WTC11 (cell line): ENCODE results near the gene PKP4. TPM values are rescaled to one million over a fixed set of nuclear protein-coding genes. Genes with fewer than 3 reads are reported as not detected.

Experiments
- ATAC-seq: fragments of 200-7000 bp; cut with Tn5 transposase; 2 replicates; pipeline ENCODE4 v1.10.0; 2021; ENCODE audit warnings: mild to moderate bottlenecking, moderate library complexity
- CTCF ChIA-PET: fragments of 300-600 bp; sonication (Branson Sonifier 250); formaldehyde crosslinking; loops from one replicate; lab custom pipeline; 2021; ENCODE audit warnings: antibody characterized with exemption; lab: Charles Lee
- POLR2A ChIA-PET: fragments of 350-600 bp; sonication (Branson Sonifier 250); formaldehyde crosslinking; loops from one replicate; lab custom pipeline; 2021; ENCODE audit warnings: antibody characterized with exemption; lab: Charles Lee
- DNase-seq: peaks from one replicate; pipeline ENCODE4 v3.0.0; 2021; ENCODE audit warnings: low spot score
- H3K27ac Mint-ChIP-seq: 2 replicates; pipeline ENCODE4 v1.8.0; 2021; ENCODE audit warnings: mixed read lengths
- H3K27me3 Mint-ChIP-seq: 2 replicates; pipeline ENCODE4 v1.8.0; 2021; ENCODE audit warnings: low read depth, mild to moderate bottlenecking, moderate library complexity, mixed read lengths
- H3K36me3 Mint-ChIP-seq: 2 replicates; pipeline ENCODE4 v1.8.0; 2021; ENCODE audit warnings: mixed read lengths
- H3K4me1 Mint-ChIP-seq: 2 replicates; pipeline ENCODE4 v1.8.0; 2022; ENCODE audit warnings: mixed read lengths
- H3K4me3 Mint-ChIP-seq: 2 replicates; pipeline ENCODE4 v1.8.0; 2021; ENCODE audit warnings: mild to moderate bottlenecking, moderate library complexity, mixed read lengths
- H3K9me3 Mint-ChIP-seq: 2 replicates; pipeline ENCODE4 v1.8.0; 2021; ENCODE audit warnings: mixed read lengths
- ATF1 ChIP-seq: sonication (generic); formaldehyde crosslinking; IDR thresholded peaks from 2 replicates; pipeline ENCODE4 v1.8.1; 2023; ENCODE audit warnings: mild to moderate bottlenecking, moderate library complexity, missing genetic modification reagents
- CREM ChIP-seq: sonication (generic); formaldehyde crosslinking; IDR thresholded peaks from 2 replicates; pipeline ENCODE4 v1.8.1; 2022; ENCODE audit warnings: mild to moderate bottlenecking, missing genetic modification reagents, moderate library complexity
- ETV6 ChIP-seq: sonication (generic); formaldehyde crosslinking; IDR thresholded peaks from 2 replicates; pipeline ENCODE4 v1.8.1; 2022; ENCODE audit warnings: mild to moderate bottlenecking, missing genetic modification reagents
- GABPB1 ChIP-seq: sonication (generic); formaldehyde crosslinking; IDR thresholded peaks from 2 replicates; pipeline ENCODE4 v1.8.1; 2023; ENCODE audit warnings: mild to moderate bottlenecking, missing genetic modification reagents
- HMGA2 ChIP-seq: fragments of 250-450 bp; sonication (Bioruptor Pico); IDR thresholded peaks from 2 replicates; pipeline ENCODE4 v1.4.0; 2021; ENCODE audit warnings: mild to moderate bottlenecking, moderate library complexity
- IRF2 ChIP-seq: sonication (generic); formaldehyde crosslinking; IDR thresholded peaks from 2 replicates; pipeline ENCODE4 v1.8.0; 2022; ENCODE audit warnings: low read depth, missing genetic modification reagents, borderline replicate concordance
- JUN ChIP-seq: sonication (generic); formaldehyde crosslinking; IDR thresholded peaks from 2 replicates; pipeline ENCODE4 v1.8.0; 2023; ENCODE audit warnings: mild to moderate bottlenecking, missing genetic modification reagents
- NFYB ChIP-seq: sonication (generic); formaldehyde crosslinking; conservative IDR thresholded peaks from 2 replicates; pipeline ENCODE4 v1.8.0; 2022; ENCODE audit warnings: low read depth, missing genetic modification reagents
- NR2C2 ChIP-seq: sonication (generic); formaldehyde crosslinking; IDR thresholded peaks from 2 replicates; pipeline ENCODE4 v1.8.0; 2022; ENCODE audit warnings: mild to moderate bottlenecking, missing genetic modification reagents
- NR3C1 ChIP-seq: sonication (generic); formaldehyde crosslinking; conservative IDR thresholded peaks from 2 replicates; pipeline ENCODE4 v1.8.1; 2023; ENCODE audit warnings: low read depth, mild to moderate bottlenecking, missing genetic modification reagents
- OVOL2 ChIP-seq: fragments of 250-450 bp; sonication (Bioruptor Pico); IDR thresholded peaks from 2 replicates; pipeline ENCODE4 v1.9.0; 2021; ENCODE audit warnings: mild to moderate bottlenecking, borderline replicate concordance
- RELA ChIP-seq: sonication (generic); formaldehyde crosslinking; IDR thresholded peaks from 2 replicates; pipeline ENCODE4 v1.8.1; 2022; ENCODE audit warnings: missing genetic modification reagents, mild to moderate bottlenecking, borderline replicate concordance
- SMAD3 ChIP-seq: sonication (generic); formaldehyde crosslinking; IDR thresholded peaks from 2 replicates; pipeline ENCODE4 v1.8.0; 2022; ENCODE audit warnings: missing genetic modification reagents, mild to moderate bottlenecking, borderline replicate concordance
- SMAD4 ChIP-seq: sonication (generic); formaldehyde crosslinking; IDR thresholded peaks from 2 replicates; pipeline ENCODE4 v1.8.0; 2022; ENCODE audit warnings: mild to moderate bottlenecking, missing genetic modification reagents
- TCF7 ChIP-seq: sonication (generic); formaldehyde crosslinking; IDR thresholded peaks from 2 replicates; pipeline ENCODE4 v1.8.0; 2022; ENCODE audit warnings: mild to moderate bottlenecking, low read depth, missing genetic modification reagents, moderate library complexity
- TP53 ChIP-seq: sonication (generic); formaldehyde crosslinking; IDR thresholded peaks from 2 replicates; pipeline ENCODE4 v1.8.1; 2023; ENCODE audit warnings: mild to moderate bottlenecking, missing genetic modification reagents
- ZNF121 ChIP-seq: sonication (generic); formaldehyde crosslinking; IDR thresholded peaks from 2 replicates; pipeline ENCODE4 v1.8.0; 2023; ENCODE audit warnings: missing genetic modification reagents
- ZNF263 ChIP-seq: sonication (generic); formaldehyde crosslinking; IDR thresholded peaks from 2 replicates; pipeline ENCODE4 v1.8.1; 2022; ENCODE audit warnings: low read depth, mild to moderate bottlenecking, moderate library complexity, missing genetic modification reagents
- ZNF317 ChIP-seq: sonication (generic); formaldehyde crosslinking; IDR thresholded peaks from 2 replicates; pipeline ENCODE4 v1.8.1; 2023; ENCODE audit warnings: low read depth, mild to moderate bottlenecking, moderate library complexity, missing genetic modification reagents, borderline replicate concordance
- ZNF423 ChIP-seq: fragments of 250-450 bp; sonication (Bioruptor Pico); IDR thresholded peaks from 2 replicates; pipeline ENCODE4 v2.1.2; 2022; ENCODE audit warnings: mild to moderate bottlenecking, moderate library complexity
- total RNA-seq: library from RNA; stranded (reverse); gene quantifications from 3 replicates; pipeline ENCODE4 v1.2.3, GENCODE V29; 2021
- TF ChIP-seq, protein P1 (sequence below): sonication (generic); formaldehyde crosslinking; conservative IDR thresholded peaks from 2 replicates; pipeline ENCODE4 v1.8.1; 2022; ENCODE audit warnings: mild to moderate bottlenecking, missing genetic modification reagents
- TF ChIP-seq, protein P2 (sequence below): fragments of 250-450 bp; sonication (Bioruptor Pico); IDR thresholded peaks from 2 replicates; pipeline ENCODE4 v1.9.0; 2021; ENCODE audit warnings: mild to moderate bottlenecking
- TF ChIP-seq, protein P3 (sequence below): sonication (generic); formaldehyde crosslinking; IDR thresholded peaks from 2 replicates; pipeline ENCODE4 v1.8.1; 2023; ENCODE audit warnings: mild to moderate bottlenecking, missing genetic modification reagents
- TF ChIP-seq, protein P4 (sequence below): fragments of 250-450 bp; sonication (Bioruptor Pico); IDR thresholded peaks from 2 replicates; pipeline ENCODE4 v1.9.0; 2021; ENCODE audit warnings: mild to moderate bottlenecking
- TF ChIP-seq, protein P5 (sequence below): sonication (generic); formaldehyde crosslinking; IDR thresholded peaks from 2 replicates; pipeline ENCODE4 v1.8.1; 2022; ENCODE audit warnings: missing genetic modification reagents, borderline replicate concordance
- TF ChIP-seq, protein P6 (sequence below): fragments of 250-450 bp; sonication (Bioruptor Pico); IDR thresholded peaks from 2 replicates; pipeline ENCODE4 v1.9.0; 2021; ENCODE audit warnings: mild to moderate bottlenecking, borderline replicate concordance

PKP4 gene
- total RNA-seq, 1 experiment from 2014 or later = 78.9 TPM

DNA sequence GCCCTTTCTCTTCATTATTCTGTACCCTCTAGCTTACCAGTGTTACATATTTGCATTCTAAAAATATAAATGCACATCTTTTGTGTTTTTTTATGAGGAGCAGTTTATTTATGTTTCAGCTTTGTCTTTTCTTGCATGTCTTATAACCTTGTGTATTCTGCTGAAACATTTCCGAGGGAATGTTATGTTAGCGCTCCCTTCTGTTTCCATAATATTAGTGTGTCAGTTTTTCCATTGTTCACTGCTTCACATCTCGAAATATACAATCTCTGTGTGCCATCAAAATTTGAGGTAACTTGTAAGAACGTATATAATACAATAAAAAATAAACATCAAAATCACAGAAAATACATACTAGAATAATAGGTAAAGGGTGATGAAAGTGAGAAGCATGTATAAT is 153.3 kb downstream of the PKP4 start:
- ATAC-seq (no peak), DNase-seq (no peak)
- Mint-ChIP-seq H3K9me3 (no peaks in the 10 kb centered on the region), H3K4me1 (peaks cover 7% of the 10 kb centered on the region), H3K27me3 (no peaks in the 10 kb centered on the region), H3K4me3 (no peak overlapping the region), H3K27ac (no peak overlapping the region), H3K36me3 (no peaks in the 10 kb centered on the region)
- POLR2A ChIA-PET = no interaction called here
- TF ChIP-seq CREM (CRISPR knock-in tag) (no peak), NR3C1 (CRISPR knock-in tag) (no peak), ETV6 (CRISPR knock-in tag) (no peak), TCF7 (CRISPR knock-in tag) (no peak), ZNF121 (no peak), ATF1 (CRISPR knock-in tag) (no peak), JUN (no peak), SMAD4 (no peak), TP53 (no peak), NR2C2 (CRISPR knock-in tag) (no peak)
- TF ChIP-seq, protein P1, sequence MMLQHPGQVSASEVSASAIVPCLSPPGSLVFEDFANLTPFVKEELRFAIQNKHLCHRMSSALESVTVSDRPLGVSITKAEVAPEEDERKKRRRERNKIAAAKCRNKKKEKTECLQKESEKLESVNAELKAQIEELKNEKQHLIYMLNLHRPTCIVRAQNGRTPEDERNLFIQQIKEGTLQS = no peak
- TF ChIP-seq, protein P2, sequence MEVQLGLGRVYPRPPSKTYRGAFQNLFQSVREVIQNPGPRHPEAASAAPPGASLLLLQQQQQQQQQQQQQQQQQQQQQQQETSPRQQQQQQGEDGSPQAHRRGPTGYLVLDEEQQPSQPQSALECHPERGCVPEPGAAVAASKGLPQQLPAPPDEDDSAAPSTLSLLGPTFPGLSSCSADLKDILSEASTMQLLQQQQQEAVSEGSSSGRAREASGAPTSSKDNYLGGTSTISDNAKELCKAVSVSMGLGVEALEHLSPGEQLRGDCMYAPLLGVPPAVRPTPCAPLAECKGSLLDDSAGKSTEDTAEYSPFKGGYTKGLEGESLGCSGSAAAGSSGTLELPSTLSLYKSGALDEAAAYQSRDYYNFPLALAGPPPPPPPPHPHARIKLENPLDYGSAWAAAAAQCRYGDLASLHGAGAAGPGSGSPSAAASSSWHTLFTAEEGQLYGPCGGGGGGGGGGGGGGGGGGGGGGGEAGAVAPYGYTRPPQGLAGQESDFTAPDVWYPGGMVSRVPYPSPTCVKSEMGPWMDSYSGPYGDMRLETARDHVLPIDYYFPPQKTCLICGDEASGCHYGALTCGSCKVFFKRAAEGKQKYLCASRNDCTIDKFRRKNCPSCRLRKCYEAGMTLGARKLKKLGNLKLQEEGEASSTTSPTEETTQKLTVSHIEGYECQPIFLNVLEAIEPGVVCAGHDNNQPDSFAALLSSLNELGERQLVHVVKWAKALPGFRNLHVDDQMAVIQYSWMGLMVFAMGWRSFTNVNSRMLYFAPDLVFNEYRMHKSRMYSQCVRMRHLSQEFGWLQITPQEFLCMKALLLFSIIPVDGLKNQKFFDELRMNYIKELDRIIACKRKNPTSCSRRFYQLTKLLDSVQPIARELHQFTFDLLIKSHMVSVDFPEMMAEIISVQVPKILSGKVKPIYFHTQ (CRISPR knock-in tag) = no peak
- TF ChIP-seq, protein P3, sequence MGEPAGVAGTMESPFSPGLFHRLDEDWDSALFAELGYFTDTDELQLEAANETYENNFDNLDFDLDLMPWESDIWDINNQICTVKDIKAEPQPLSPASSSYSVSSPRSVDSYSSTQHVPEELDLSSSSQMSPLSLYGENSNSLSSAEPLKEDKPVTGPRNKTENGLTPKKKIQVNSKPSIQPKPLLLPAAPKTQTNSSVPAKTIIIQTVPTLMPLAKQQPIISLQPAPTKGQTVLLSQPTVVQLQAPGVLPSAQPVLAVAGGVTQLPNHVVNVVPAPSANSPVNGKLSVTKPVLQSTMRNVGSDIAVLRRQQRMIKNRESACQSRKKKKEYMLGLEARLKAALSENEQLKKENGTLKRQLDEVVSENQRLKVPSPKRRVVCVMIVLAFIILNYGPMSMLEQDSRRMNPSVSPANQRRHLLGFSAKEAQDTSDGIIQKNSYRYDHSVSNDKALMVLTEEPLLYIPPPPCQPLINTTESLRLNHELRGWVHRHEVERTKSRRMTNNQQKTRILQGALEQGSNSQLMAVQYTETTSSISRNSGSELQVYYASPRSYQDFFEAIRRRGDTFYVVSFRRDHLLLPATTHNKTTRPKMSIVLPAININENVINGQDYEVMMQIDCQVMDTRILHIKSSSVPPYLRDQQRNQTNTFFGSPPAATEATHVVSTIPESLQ (CRISPR knock-in tag) = no peak
- TF ChIP-seq, protein P4, sequence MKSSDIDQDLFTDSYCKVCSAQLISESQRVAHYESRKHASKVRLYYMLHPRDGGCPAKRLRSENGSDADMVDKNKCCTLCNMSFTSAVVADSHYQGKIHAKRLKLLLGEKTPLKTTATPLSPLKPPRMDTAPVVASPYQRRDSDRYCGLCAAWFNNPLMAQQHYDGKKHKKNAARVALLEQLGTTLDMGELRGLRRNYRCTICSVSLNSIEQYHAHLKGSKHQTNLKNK (CRISPR knock-in tag) = no peak
- CTCF ChIA-PET = interaction anchor here (0.6 to 1.2 kb wide), 2 partner anchors 102 to 114 kb away, joined by 3 to 4 read pairs; no protein-coding TSS in a partner anchor

DNA sequence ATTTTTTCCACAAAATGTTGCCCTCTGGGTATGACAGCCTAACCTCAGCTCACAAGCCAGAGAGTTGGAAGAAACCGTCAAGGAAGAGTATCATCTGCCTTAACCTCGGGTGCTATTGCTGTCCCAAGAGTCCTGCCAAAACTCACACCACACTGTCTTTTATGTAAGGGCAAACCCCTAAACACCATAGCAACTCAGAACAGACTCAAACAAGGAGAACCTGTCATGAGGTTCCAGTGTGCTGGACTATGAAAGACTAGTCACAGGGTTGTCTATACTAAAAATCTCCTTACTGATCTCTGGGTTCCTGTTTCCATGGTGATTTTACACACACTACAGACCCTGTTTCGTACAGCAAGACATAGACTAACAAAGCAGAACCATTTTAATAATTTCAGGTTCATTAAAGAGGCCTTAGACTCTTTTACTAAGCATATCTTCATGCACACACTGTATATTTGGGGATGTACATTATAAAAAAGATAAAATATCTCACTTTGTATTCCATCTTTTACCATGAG is 159.8 kb downstream of the PKP4 start:
- POLR2A ChIA-PET = no interaction called here
- H3K4me3 Mint-ChIP-seq = no peak overlapping the region
- H3K27ac Mint-ChIP-seq = no peak overlapping the region
- no peak for TF ChIP-seq IRF2
- TF ChIP-seq ZNF263 (CRISPR knock-in tag) = no peak
- no peak for TF ChIP-seq HMGA2 (CRISPR knock-in tag)
- TF ChIP-seq ZNF317 (CRISPR knock-in tag) = no peak
- TF ChIP-seq, protein P5, sequence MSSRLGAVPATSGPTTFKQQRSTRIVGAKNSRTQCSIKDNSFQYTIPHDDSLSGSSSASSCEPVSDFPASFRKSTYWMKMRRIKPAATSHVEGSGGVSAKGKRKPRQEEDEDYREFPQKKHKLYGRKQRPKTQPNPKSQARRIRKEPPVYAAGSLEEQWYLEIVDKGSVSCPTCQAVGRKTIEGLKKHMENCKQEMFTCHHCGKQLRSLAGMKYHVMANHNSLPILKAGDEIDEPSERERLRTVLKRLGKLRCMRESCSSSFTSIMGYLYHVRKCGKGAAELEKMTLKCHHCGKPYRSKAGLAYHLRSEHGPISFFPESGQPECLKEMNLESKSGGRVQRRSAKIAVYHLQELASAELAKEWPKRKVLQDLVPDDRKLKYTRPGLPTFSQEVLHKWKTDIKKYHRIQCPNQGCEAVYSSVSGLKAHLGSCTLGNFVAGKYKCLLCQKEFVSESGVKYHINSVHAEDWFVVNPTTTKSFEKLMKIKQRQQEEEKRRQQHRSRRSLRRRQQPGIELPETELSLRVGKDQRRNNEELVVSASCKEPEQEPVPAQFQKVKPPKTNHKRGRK = no peak
- TF ChIP-seq, protein P6, sequence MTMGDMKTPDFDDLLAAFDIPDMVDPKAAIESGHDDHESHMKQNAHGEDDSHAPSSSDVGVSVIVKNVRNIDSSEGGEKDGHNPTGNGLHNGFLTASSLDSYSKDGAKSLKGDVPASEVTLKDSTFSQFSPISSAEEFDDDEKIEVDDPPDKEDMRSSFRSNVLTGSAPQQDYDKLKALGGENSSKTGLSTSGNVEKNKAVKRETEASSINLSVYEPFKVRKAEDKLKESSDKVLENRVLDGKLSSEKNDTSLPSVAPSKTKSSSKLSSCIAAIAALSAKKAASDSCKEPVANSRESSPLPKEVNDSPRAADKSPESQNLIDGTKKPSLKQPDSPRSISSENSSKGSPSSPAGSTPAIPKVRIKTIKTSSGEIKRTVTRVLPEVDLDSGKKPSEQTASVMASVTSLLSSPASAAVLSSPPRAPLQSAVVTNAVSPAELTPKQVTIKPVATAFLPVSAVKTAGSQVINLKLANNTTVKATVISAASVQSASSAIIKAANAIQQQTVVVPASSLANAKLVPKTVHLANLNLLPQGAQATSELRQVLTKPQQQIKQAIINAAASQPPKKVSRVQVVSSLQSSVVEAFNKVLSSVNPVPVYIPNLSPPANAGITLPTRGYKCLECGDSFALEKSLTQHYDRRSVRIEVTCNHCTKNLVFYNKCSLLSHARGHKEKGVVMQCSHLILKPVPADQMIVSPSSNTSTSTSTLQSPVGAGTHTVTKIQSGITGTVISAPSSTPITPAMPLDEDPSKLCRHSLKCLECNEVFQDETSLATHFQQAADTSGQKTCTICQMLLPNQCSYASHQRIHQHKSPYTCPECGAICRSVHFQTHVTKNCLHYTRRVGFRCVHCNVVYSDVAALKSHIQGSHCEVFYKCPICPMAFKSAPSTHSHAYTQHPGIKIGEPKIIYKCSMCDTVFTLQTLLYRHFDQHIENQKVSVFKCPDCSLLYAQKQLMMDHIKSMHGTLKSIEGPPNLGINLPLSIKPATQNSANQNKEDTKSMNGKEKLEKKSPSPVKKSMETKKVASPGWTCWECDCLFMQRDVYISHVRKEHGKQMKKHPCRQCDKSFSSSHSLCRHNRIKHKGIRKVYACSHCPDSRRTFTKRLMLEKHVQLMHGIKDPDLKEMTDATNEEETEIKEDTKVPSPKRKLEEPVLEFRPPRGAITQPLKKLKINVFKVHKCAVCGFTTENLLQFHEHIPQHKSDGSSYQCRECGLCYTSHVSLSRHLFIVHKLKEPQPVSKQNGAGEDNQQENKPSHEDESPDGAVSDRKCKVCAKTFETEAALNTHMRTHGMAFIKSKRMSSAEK = no peak
- no peak for TF ChIP-seq NFYB
- no peak for TF ChIP-seq SMAD3 (CRISPR knock-in tag)
- no peak for TF ChIP-seq RELA (CRISPR knock-in tag)
- TF ChIP-seq ETV6 (CRISPR knock-in tag) = no peak
- TF ChIP-seq ZNF423 (CRISPR knock-in tag) = no peak
- no peak for TF ChIP-seq ZNF121
- TF ChIP-seq GABPB1 (CRISPR knock-in tag) = no peak
- no peak for TF ChIP-seq OVOL2

More for the DNA sequence above, 159.8 kb downstream of the PKP4 start:
- peaks cover 15% of the 10 kb centered on the region for H3K4me1 Mint-ChIP-seq
- DNase-seq = no peak
- H3K27me3 Mint-ChIP-seq = no peaks in the 10 kb centered on the region
- CTCF ChIA-PET = no interaction called here
- H3K9me3 Mint-ChIP-seq = no peaks in the 10 kb centered on the region
- ATAC-seq = no peak
- peaks cover 8% of the 10 kb centered on the region for H3K36me3 Mint-ChIP-seq
